HepG2 (cell line): ENCODE results near the gene NAPSA.

ENCODE experiments used
- HDAC2 ChIP-seq: sonication (generic); formaldehyde crosslinking; IDR thresholded peaks from 2 replicates; pipeline ENCODE4 v1.4.0; 2020; ENCODE audit warnings: missing genetic modification reagents
- NFKBIZ ChIP-seq: IDR thresholded peaks from 2 replicates; pipeline ENCODE4 v1.6.1; 2018; ENCODE audit warnings: missing genetic modification reagents, missing compliant biosample characterization
- RAD21 ChIP-seq: fragments of 450-650 bp; formaldehyde crosslinking; IDR thresholded peaks from 2 replicates; pipeline ENCODE4 v1.5.0; 2020; ENCODE audit warnings: mild to moderate bottlenecking
- ZFP62 ChIP-seq: sonication (generic); formaldehyde crosslinking; IDR thresholded peaks from 2 replicates; pipeline ENCODE4 v1.4.0; 2020; ENCODE audit warnings: missing genetic modification reagents
- TF ChIP-seq, protein P1 (sequence below): sonication (generic); formaldehyde crosslinking; IDR thresholded peaks from 2 replicates; pipeline ENCODE4 v1.4.0; 2020; ENCODE audit warnings: missing genetic modification reagents
- TF ChIP-seq, protein P2 (sequence below): IDR thresholded peaks from 2 replicates; pipeline ENCODE4 v1.6.1; 2012; ENCODE audit warnings: inconsistent platforms
- TF ChIP-seq, protein P3 (sequence below): sonication (generic); formaldehyde crosslinking; IDR thresholded peaks from 2 replicates; pipeline ENCODE4 v1.4.0; 2020; ENCODE audit warnings: missing genetic modification reagents, mild to moderate bottlenecking, borderline replicate concordance
- TF ChIP-seq, protein P4 (sequence below): sonication (generic); formaldehyde crosslinking; IDR thresholded peaks from 2 replicates; pipeline ENCODE4 v1.5.0; 2020; ENCODE audit warnings: mild to moderate bottlenecking, missing genetic modification reagents, moderate library complexity
- TF ChIP-seq, protein P5 (sequence below): sonication (generic); formaldehyde crosslinking; IDR thresholded peaks from 2 replicates; pipeline ENCODE4 v1.4.0; 2020; ENCODE audit warnings: mild to moderate bottlenecking, missing genetic modification reagents

DNA sequence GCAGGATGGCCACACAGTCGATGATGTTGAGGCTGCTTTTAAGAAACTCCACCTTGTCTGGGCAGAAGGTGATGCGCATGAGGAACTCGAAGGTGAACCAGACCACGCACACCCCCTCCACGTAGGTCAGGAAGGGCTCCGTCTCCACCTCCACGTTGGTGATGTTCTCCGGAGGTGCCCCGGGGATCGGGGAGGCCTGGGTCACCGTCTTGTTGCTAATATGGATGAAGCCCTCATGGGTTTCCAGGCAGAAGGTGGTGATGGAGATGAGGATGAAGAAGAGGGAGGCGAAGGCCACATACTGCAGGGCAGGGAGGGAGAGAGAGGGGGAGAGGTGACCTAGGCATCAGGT, 41.7 kb downstream of the NAPSA start:
- TF ChIP-seq, protein P1, sequence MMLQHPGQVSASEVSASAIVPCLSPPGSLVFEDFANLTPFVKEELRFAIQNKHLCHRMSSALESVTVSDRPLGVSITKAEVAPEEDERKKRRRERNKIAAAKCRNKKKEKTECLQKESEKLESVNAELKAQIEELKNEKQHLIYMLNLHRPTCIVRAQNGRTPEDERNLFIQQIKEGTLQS (CRISPR knock-in tag) = no peak
- TF ChIP-seq, protein P2, sequence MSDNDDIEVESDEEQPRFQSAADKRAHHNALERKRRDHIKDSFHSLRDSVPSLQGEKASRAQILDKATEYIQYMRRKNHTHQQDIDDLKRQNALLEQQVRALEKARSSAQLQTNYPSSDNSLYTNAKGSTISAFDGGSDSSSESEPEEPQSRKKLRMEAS = no peak
- TF ChIP-seq HDAC2 (CRISPR knock-in tag) (no peak), ZFP62 (CRISPR knock-in tag) (no peak), NFKBIZ (CRISPR knock-in tag) (no peak), RAD21 (CRISPR knock-in tag) (no peak)
- TF ChIP-seq, protein P3, sequence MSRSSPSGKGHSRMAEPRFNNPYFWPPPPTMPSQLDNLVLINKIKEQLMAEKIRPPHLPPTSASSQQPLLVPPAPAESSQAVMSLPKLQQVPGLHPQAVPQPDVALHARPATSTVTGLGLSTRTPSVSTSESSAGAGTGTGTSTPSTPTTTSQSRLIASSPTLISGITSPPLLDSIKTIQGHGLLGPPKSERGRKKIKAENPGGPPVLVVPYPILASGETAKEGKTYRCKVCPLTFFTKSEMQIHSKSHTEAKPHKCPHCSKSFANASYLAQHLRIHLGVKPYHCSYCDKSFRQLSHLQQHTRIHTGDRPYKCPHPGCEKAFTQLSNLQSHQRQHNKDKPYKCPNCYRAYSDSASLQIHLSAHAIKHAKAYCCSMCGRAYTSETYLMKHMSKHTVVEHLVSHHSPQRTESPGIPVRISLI (CRISPR knock-in tag) = no peak
- TF ChIP-seq, protein P4, sequence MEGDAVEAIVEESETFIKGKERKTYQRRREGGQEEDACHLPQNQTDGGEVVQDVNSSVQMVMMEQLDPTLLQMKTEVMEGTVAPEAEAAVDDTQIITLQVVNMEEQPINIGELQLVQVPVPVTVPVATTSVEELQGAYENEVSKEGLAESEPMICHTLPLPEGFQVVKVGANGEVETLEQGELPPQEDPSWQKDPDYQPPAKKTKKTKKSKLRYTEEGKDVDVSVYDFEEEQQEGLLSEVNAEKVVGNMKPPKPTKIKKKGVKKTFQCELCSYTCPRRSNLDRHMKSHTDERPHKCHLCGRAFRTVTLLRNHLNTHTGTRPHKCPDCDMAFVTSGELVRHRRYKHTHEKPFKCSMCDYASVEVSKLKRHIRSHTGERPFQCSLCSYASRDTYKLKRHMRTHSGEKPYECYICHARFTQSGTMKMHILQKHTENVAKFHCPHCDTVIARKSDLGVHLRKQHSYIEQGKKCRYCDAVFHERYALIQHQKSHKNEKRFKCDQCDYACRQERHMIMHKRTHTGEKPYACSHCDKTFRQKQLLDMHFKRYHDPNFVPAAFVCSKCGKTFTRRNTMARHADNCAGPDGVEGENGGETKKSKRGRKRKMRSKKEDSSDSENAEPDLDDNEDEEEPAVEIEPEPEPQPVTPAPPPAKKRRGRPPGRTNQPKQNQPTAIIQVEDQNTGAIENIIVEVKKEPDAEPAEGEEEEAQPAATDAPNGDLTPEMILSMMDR (CRISPR knock-in tag) = no peak
- TF ChIP-seq, protein P5, sequence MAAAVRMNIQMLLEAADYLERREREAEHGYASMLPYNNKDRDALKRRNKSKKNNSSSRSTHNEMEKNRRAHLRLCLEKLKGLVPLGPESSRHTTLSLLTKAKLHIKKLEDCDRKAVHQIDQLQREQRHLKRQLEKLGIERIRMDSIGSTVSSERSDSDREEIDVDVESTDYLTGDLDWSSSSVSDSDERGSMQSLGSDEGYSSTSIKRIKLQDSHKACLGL = no peak
